T-cell (primary cell): Measurements from ENCODE around the gene GALNT14. TPM values are rescaled to one million over a fixed set of nuclear protein-coding genes. Genes with fewer than 3 reads are reported as not detected.

Source experiments
- ATAC-seq, 4 experiments: fragments of 200-7000 bp in 3 of 4; fragments of 150-1000 bp in 1 of 4; cut with Tn5 transposase; replicated peaks in 1 of 4; 1 replicate in 3 of 4; 2 replicates in 1 of 4; pipeline ENCODE4 v1.10.0; 2021; ENCODE audit warnings: moderate library complexity in 3 of 4, mild to moderate bottlenecking in 2 of 4, moderate number of reproducible peaks in 1 of 4
- CTCF ChIA-PET, 2 donors: fragments of 300-600 bp; sonication (Branson Sonifier 250); formaldehyde crosslinking; loops; one replicate each; lab custom pipeline; 2022; ENCODE audit warnings: antibody characterized with exemption in 2 of 2; lab: Charles Lee
- POLR2A ChIA-PET, 2 donors: fragments of 300-600 bp; sonication (Branson Sonifier 250); formaldehyde crosslinking; loops; one replicate each; lab custom pipeline; 2022; ENCODE audit warnings: antibody characterized with exemption in 2 of 2; lab: Charles Lee
- DNase-seq, 35 experiments: peaks; one replicate each; pipeline versions ENCODE4 v3.0.0 to v3.0.0-alpha.2; 2013 to 2023
- H3K27ac ChIP-seq: one replicate; pipeline ENCODE4 v1.5.1; 2013; ENCODE audit warnings: low read length
- H3K27me3 ChIP-seq, 2 experiments: replicated peaks in 1 of 2; 1 replicate in 1 of 2; 2 replicates in 1 of 2; pipeline versions ENCODE4 v1.6.1 to v1.7.0; 2013; ENCODE audit warnings: low read length in 1 of 2, mixed read lengths in 1 of 2; ENCODE audit not compliant: control insufficient read depth in 2 of 2, insufficient read depth in 2 of 2; ENCODE audit errors: extremely low read depth in 1 of 2
- H3K36me3 ChIP-seq, 2 donors: 1 replicate in 1 of 2; 2 replicates in 1 of 2; pipeline versions ENCODE4 v1.6.1 to v1.7.0; 2013; ENCODE audit warnings: low read length in 1 of 2; ENCODE audit not compliant: control insufficient read depth in 2 of 2, insufficient read depth in 1 of 2; ENCODE audit errors: extremely low read depth in 1 of 2
- H3K4me1 ChIP-seq, 2 experiments: 1 replicate in 1 of 2; 2 replicates in 1 of 2; pipeline versions ENCODE4 v1.6.1 to v1.7.0; 2013; ENCODE audit warnings: low read length in 2 of 2, mixed read lengths in 1 of 2; ENCODE audit not compliant: insufficient read depth in 2 of 2, control insufficient read depth in 1 of 2; ENCODE audit errors: extremely low read depth in 1 of 2
- H3K4me3 ChIP-seq, 2 donors: 1 replicate in 1 of 2; 2 replicates in 1 of 2; pipeline versions ENCODE4 v1.5.1 to v1.7.0; 2013; ENCODE audit warnings: mild to moderate bottlenecking in 2 of 2, low read length in 1 of 2, moderate library complexity in 1 of 2; ENCODE audit not compliant: control insufficient read depth in 1 of 2; ENCODE audit errors: extremely low read depth in 1 of 2
- H3K9me3 ChIP-seq: 2 replicates; pipeline ENCODE4 v1.7.0; 2013
- H3K27ac Mint-ChIP-seq, 2 donors: one replicate each; pipeline ENCODE4 v1.8.0; 2020 to 2021; ENCODE audit warnings: mild to moderate bottlenecking in 2 of 2, mixed read lengths in 2 of 2
- H3K27me3 Mint-ChIP-seq, 2 donors: one replicate each; pipeline ENCODE4 v1.8.0; 2021 to 2022; ENCODE audit warnings: mixed read lengths in 2 of 2
- H3K36me3 Mint-ChIP-seq: one replicate; pipeline ENCODE4 v1.8.0; 2021; ENCODE audit warnings: mixed read lengths
- H3K4me1 Mint-ChIP-seq, 3 donors: one replicate each; pipeline ENCODE4 v1.8.0; 2020 to 2022; ENCODE audit warnings: mixed read lengths in 3 of 3, mild to moderate bottlenecking in 1 of 3
- H3K4me3 Mint-ChIP-seq, 3 donors: one replicate each; pipeline ENCODE4 v1.8.0; 2020 to 2022; ENCODE audit warnings: mild to moderate bottlenecking in 3 of 3, mixed read lengths in 3 of 3, moderate library complexity in 3 of 3
- H3K9me3 Mint-ChIP-seq, 3 donors: one replicate each; pipeline ENCODE4 v1.8.0; 2020 to 2022; ENCODE audit warnings: mixed read lengths in 3 of 3
- WGBS: methylation state at CpG from one replicate; pipeline ENCODE4 v1.1.5; 2013; ENCODE audit warnings: missing lambda C conversion rate; ENCODE audit not compliant: insufficient coverage; 5-methylcytosine and 5-hydroxymethylcytosine counted together
- total RNA-seq, 35 experiments: library from RNA in 6 of 35; stranded (reverse) in 6 of 35; fragments of 120-200 nt in 1 of 35; gene quantifications; one replicate each; pipeline versions ENCODE4 v1.2.1 to v1.2.4 and lab custom pipeline; 2013 to 2026

Gene GALNT14
- total RNA-seq, 5 donors from 2014 or later (not counting 1 experiment from before 2014, with no cell fraction given) = 0.29 to 0.38 TPM; not detected in 3

DNA sequence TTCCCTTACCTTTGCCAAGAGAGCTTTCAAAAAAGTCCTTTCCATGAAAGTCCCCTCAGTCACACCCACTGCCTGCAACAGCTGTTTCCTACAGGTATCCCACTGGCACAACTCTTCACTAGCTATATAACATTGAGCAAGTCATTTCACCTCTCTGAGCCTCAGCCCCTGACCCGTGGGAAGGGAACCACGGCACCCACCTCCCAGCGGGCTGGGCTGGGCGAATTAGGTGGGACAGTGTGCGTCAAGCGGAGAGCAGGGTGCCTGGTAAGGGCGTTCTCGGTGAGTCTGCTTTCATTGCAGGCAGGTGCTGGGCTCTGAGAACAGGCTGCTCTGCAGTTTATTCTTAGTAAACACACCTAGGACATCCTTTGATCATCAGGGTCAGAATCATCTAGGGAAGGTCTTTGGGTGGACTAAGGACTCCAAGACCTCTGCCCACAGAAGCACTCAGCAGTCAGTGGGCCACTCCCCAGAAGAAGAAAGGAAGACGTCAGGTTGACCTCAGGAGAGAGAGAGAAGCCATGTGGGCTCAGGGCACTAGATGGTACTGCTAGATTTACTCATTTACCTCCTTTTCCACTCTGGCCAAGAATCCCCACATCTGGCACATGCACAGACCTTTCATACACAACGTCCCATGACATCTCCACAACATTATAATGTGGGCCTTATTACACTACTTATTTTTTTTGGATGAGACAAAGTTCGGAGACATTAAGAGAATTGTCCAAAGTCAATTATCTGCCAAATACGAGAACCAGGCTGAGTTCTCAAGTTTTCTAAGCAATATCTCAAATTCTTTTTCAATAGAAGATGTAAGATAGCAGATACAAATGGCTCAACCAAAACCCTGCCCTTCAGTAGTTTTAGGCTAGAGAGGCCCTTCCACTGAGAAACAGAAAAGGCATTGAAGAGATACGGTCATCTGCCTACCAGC lies 79.9 kb downstream of the GALNT14 start:
- Histone ChIP-seq H3K27ac (no peak overlapping the region), H3K9me3 (no peaks in the 10 kb centered on the region), H3K4me3 (no peak overlapping the region), H3K27me3 (peaks cover 0 to 4% of the 10 kb centered on the region in 2 experiments), H3K4me1 (no peaks in the 10 kb centered on the region), H3K36me3 (no peaks in the 10 kb centered on the region)
- H3K4me1 Mint-ChIP-seq = no peaks in the 10 kb centered on the region
- POLR2A ChIA-PET = no interaction called here
- DNase-seq (no peak), ATAC-seq (no peak)
- 87% methylated on average over 9 of the region's 13 CpGs for WGBS
- no peak overlapping the region for H3K4me3 Mint-ChIP-seq
- peaks cover 3 to 4% of the 10 kb centered on the region in 2 donors for H3K27me3 Mint-ChIP-seq
- H3K36me3 Mint-ChIP-seq = no peaks in the 10 kb centered on the region
- CTCF ChIA-PET = interaction anchor here in 1 of 2 donors (0.6 kb wide), 1 partner anchor 21 kb away, joined by 3 read pairs; no protein-coding TSS in a partner anchor
- no peaks in the 10 kb centered on the region for H3K9me3 Mint-ChIP-seq
- H3K27ac Mint-ChIP-seq = no peak overlapping the region

GRCh38 chr2:31057691-31058090 lies 80.5 kb downstream of the GALNT14 start:
- H3K4me1 ChIP-seq = no peaks in the 10 kb centered on the region
- H3K36me3 Mint-ChIP-seq = no peaks in the 10 kb centered on the region
- 74% methylated on average over 2 of the region's 3 CpGs for WGBS
- H3K27me3 Mint-ChIP-seq = peaks cover 3 to 4% of the 10 kb centered on the region in 2 donors
- no peak overlapping the region for H3K4me3 ChIP-seq
- DNase-seq (no peak), ATAC-seq (no peak)
- H3K27me3 ChIP-seq = peaks cover 0 to 4% of the 10 kb centered on the region in 2 experiments
- H3K36me3 ChIP-seq = no peaks in the 10 kb centered on the region
- no peaks in the 10 kb centered on the region for H3K9me3 Mint-ChIP-seq
- no peaks in the 10 kb centered on the region for H3K4me1 Mint-ChIP-seq
- no peak overlapping the region for H3K4me3 Mint-ChIP-seq
- no peak overlapping the region for H3K27ac Mint-ChIP-seq
- POLR2A ChIA-PET = no interaction called here
- H3K9me3 ChIP-seq = no peaks in the 10 kb centered on the region
- no peak overlapping the region for H3K27ac ChIP-seq
- CTCF ChIA-PET = interaction anchor here in 1 of 2 donors (0.6 kb wide), 1 partner anchor 22 kb away, joined by 3 read pairs; no protein-coding TSS in a partner anchor

DNA sequence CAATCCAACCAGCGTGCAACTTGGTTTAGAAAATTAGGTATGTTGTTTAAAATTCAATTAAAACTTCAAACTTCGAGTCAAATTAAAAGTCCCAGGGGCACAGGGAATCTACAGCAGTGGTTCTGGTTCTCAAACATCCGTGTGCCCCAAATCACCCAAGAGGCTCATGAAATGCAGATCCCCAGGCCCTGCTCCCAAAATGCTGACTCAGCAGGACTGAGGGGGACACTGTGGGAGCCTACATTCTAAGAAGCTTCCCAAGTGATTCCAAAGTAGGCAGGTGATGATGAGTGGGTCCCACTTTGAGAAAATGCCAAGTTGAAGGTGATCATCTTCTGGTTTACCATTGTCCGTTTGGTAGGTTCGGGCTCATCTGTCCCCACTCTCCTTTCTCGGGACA lies 82.3 kb downstream of the GALNT14 start:
- Histone ChIP-seq H3K36me3 (no peaks in the 10 kb centered on the region), H3K4me1 (no peaks in the 10 kb centered on the region), H3K9me3 (no peaks in the 10 kb centered on the region), H3K27me3 (peaks cover 0 to 4% of the 10 kb centered on the region in 2 experiments), H3K27ac (no peak overlapping the region), H3K4me3 (no peak overlapping the region)
- CTCF ChIA-PET = no interaction called here
- peaks cover 0 to 4% of the 10 kb centered on the region in 2 donors for H3K27me3 Mint-ChIP-seq
- POLR2A ChIA-PET = no interaction called here
- 87% methylated on average over 3 of the region's 6 CpGs for WGBS
- DNase-seq = no peak
- no peaks in the 10 kb centered on the region for H3K4me1 Mint-ChIP-seq
- no peak overlapping the region for H3K27ac Mint-ChIP-seq
- no peaks in the 10 kb centered on the region for H3K36me3 Mint-ChIP-seq
- no peaks in the 10 kb centered on the region for H3K9me3 Mint-ChIP-seq
- no peak overlapping the region for H3K4me3 Mint-ChIP-seq
- ATAC-seq = no peak

GRCh38 chr2:31054842-31055388 lies 83.3 kb downstream of the GALNT14 start:
- no peak for ATAC-seq
- Mint-ChIP-seq H3K4me3 (no peak overlapping the region), H3K36me3 (no peaks in the 10 kb centered on the region)

DNA sequence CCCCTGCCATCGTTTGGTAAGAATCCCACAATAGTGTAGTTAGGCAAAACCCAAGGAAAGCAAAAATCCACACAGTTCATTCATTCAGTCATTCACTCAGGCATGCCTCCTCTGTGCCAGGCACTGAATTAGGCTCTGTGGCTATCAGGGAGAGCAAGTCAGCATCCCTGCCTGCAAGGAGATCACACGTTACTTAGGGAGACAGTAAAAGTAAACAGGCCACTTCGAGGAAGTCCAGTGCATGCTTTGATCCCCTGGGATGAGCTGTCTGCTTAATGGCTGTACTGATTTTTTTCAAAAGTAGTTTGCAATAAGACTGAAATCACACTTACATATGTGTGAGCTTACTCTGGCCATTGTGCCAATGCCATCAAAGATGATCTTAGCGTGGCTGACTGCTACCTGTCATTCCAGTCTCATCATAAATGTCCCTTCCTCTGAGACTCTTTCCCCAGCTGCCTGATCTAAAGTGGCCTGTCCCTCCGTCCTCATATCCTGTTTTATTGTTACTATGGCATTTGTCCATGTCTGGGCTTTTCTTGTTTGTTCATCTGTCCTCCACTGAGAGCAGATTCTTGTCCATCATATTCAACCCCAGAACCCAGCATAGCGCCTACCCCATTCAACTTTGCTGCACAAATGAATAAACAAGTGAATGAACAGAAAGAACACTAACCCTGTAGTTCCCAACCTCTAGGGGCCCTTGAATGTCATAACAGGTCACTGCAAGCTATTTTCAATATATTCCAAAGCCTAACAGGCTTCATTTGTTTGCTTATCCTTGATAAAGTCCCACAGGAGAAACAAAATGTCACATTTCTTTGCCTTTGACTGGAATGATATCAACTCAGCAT lies 84.1 kb downstream of the GALNT14 start:
- 70% methylated on average over 6 of the region's 6 CpGs for WGBS
- no peaks in the 10 kb centered on the region for H3K36me3 Mint-ChIP-seq
- no peak overlapping the region for H3K27ac ChIP-seq
- peaks cover 0 to 4% of the 10 kb centered on the region in 2 experiments for H3K27me3 ChIP-seq
- H3K36me3 ChIP-seq = no peaks in the 10 kb centered on the region
- H3K4me1 ChIP-seq = no peaks in the 10 kb centered on the region
- DNase-seq (no peak), ATAC-seq (no peak)
- CTCF ChIA-PET = no interaction called here
- H3K9me3 ChIP-seq = no peaks in the 10 kb centered on the region
- H3K4me3 ChIP-seq = no peak overlapping the region
- peaks cover 0 to 6% of the 10 kb centered on the region in 2 donors for H3K27me3 Mint-ChIP-seq
- H3K4me3 Mint-ChIP-seq = no peak overlapping the region
- POLR2A ChIA-PET = no interaction called here
- no peaks in the 10 kb centered on the region for H3K9me3 Mint-ChIP-seq
- H3K27ac Mint-ChIP-seq = no peak overlapping the region
- no peaks in the 10 kb centered on the region for H3K4me1 Mint-ChIP-seq

More at GRCh38 chr2:31054842-31055388, 83.3 kb downstream of the GALNT14 start:
- ChIA-PET POLR2A (no interaction called here), CTCF (no interaction called here)
- H3K27me3 ChIP-seq = no peaks in the 10 kb centered on the region
- Mint-ChIP-seq H3K27ac (no peak overlapping the region), H3K4me1 (no peaks in the 10 kb centered on the region), H3K9me3 (no peaks in the 10 kb centered on the region), H3K27me3 (peaks cover 0 to 4% of the 10 kb centered on the region in 2 donors)
- WGBS = 87% methylated on average over 4 of the region's 7 CpGs
- no peaks in the 10 kb centered on the region for H3K9me3 ChIP-seq
- H3K4me3 ChIP-seq = no peak overlapping the region
- DNase-seq = no peak
- no peaks in the 10 kb centered on the region for H3K4me1 ChIP-seq
- no peaks in the 10 kb centered on the region for H3K36me3 ChIP-seq
- no peak overlapping the region for H3K27ac ChIP-seq

DNA sequence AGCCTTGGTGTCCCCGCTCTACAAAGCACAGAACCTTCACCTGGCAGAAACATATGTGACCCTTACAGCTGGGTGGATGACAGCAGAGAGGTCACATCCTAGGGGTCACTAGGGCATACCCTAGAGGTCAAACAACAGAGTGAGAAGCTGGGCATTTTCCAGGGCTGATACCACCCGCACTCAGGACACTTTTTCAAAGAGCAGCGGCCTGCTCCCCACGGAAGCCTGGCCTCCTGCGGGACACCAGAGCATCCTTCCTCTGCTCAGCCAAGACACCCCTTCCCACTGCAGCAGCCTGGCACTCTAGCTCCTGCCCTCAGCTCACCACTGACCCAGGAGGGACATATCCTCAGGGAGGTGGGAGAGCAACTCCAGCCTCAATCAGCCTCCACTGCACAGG lies 86.0 kb downstream of the GALNT14 start:
- Mint-ChIP-seq H3K4me1 (no peaks in the 10 kb centered on the region), H3K27me3 (peaks cover 4 to 8% of the 10 kb centered on the region in 2 donors), H3K4me3 (no peak overlapping the region), H3K36me3 (no peaks in the 10 kb centered on the region), H3K27ac (no peak overlapping the region), H3K9me3 (no peaks in the 10 kb centered on the region)
- Histone ChIP-seq H3K4me1 (no peaks in the 10 kb centered on the region), H3K36me3 (no peaks in the 10 kb centered on the region), H3K27me3 (peaks cover 0 to 13% of the 10 kb centered on the region in 2 experiments), H3K27ac (no peak overlapping the region), H3K9me3 (no peaks in the 10 kb centered on the region), H3K4me3 (no peak overlapping the region)
- no peak for ATAC-seq
- WGBS = 92% methylated on average over 4 of the region's 5 CpGs
- no peak for DNase-seq
- CTCF ChIA-PET = no interaction called here
- POLR2A ChIA-PET = interaction anchor here in 1 of 2 donors (0.5 kb wide), 1 partner anchor 250 kb away, joined by 4 read pairs; no protein-coding TSS in a partner anchor
